ENCODE measurements around the gene TMEM74B. TPM values are rescaled to one million over a fixed set of nuclear protein-coding genes. Genes with fewer than 3 reads are reported as not detected.

Gene TMEM74B
- total RNA-seq, 1 donor from 2014 or later = 1.6 TPM

DNA sequence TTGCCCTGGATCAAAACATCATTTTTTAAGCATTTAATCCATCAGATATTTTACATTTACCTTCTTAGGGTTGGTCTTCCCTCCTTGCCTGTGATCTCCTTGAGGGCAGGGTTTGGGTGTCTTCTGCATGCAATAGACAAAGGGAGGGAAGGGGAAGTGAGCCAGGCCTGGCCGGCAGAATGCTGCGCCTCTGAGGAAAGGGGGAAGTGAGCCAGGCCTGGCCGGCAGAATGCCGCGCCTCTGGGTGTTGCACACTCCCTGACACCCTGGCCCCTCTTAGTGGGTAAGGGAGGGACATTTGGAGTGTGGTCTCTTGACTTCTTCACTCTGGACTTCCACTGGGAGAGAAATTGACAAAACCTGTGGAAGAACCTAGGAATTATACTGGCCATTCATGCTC lies 53.9 kb downstream of the TMEM74B start:
- Histone ChIP-seq H3K9me3 (ENCODE audit: control insufficient read depth in 3 of 3, low read length in 3 of 3) (no peaks in the 10 kb centered on the region), H3K27ac (ENCODE audit: low read depth, low read length) (no peak overlapping the region), H3K9ac (ENCODE audit: low read depth in 1 of 3, low read length in 3 of 3) (no peak overlapping the region), H3K4me1 (ENCODE audit: control insufficient read depth in 3 of 3, insufficient read depth in 3 of 3, low read length in 3 of 3) (no peaks in the 10 kb centered on the region), H3K27me3 (ENCODE audit: control insufficient read depth in 3 of 3, insufficient read depth in 3 of 3, low read length in 3 of 3) (no peaks in the 10 kb centered on the region), H3K4me3 (ENCODE audit: low read length in 3 of 3) (no peak overlapping the region), H3K36me3 (ENCODE audit: control insufficient read depth in 3 of 3, insufficient read depth in 3 of 3, low read length in 3 of 3) (peaks cover 30 to 68% (median 57%) of the 10 kb centered on the region in 3 donors)

Other genes starting within 250 kb of the TMEM74B start
- gene RSPO4, start 182.7 kb downstream of the TMEM74B start, total RNA-seq = not detected
- gene PSMF1, start 66.4 kb downstream of the TMEM74B start, total RNA-seq = 17.2 TPM
- gene C20orf202, start 18.5 kb upstream of the TMEM74B start, total RNA-seq = 0.52 TPM
- gene RAD21L1, start 41.1 kb upstream of the TMEM74B start, total RNA-seq = not detected
- gene SNPH, start 81.3 kb upstream of the TMEM74B start, total RNA-seq = 3.7 TPM
- gene SDCBP2, start 144.2 kb upstream of the TMEM74B start, total RNA-seq = 1.6 TPM
- 56.4 TPM for gene FKBP1A, start 208.1 kb upstream of the TMEM74B start, total RNA-seq